SU-DHL-6 (cell line): ENCODE results near the gene GRM6.

Source experiments
- EZH2phosphoT487 ChIP-seq: fragments of 200-600 bp; sonication (generic), shearing (Covaris generic); conservative IDR thresholded peaks from 2 replicates; pipeline ENCODE4 v1.6.1; 2018; ENCODE audit warnings: mild to moderate bottlenecking, antibody characterized with exemption, low read length, moderate library complexity, mixed read lengths
- TF ChIP-seq, protein P1 (sequence below): fragments of 200-600 bp; sonication (generic); IDR thresholded peaks from one replicate; pipeline ENCODE4 v1.5.1; 2017; ENCODE audit warnings: antibody characterized with exemption, mild to moderate bottlenecking, low read length, moderate library complexity; ENCODE audit not compliant: insufficient read depth, poor library complexity, severe bottlenecking

DNA sequence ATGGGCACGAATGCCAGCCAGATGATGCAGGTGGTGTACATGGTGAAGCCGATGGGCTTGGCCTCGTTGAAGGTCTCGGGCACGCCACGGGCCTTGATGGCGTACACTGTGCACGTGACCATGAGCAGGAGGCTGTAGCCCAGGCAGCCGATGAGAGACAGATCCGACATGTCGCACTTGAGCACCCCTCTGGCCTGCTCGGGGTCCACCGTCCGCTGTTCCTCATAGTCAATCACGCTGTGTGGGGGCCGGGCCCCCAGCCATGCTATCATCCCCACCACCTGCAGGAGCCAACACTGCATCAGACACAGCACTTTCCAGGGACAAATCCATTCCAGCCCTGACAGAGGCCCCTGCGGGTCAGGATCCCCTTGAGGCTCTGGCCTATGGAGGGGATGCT lies 12.2 kb downstream of the GRM6 start:
- TF ChIP-seq EZH2phosphoT487, result no peak
- TF ChIP-seq, protein P1, sequence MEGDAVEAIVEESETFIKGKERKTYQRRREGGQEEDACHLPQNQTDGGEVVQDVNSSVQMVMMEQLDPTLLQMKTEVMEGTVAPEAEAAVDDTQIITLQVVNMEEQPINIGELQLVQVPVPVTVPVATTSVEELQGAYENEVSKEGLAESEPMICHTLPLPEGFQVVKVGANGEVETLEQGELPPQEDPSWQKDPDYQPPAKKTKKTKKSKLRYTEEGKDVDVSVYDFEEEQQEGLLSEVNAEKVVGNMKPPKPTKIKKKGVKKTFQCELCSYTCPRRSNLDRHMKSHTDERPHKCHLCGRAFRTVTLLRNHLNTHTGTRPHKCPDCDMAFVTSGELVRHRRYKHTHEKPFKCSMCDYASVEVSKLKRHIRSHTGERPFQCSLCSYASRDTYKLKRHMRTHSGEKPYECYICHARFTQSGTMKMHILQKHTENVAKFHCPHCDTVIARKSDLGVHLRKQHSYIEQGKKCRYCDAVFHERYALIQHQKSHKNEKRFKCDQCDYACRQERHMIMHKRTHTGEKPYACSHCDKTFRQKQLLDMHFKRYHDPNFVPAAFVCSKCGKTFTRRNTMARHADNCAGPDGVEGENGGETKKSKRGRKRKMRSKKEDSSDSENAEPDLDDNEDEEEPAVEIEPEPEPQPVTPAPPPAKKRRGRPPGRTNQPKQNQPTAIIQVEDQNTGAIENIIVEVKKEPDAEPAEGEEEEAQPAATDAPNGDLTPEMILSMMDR, result no peak
